Medulla oblongata (tissue), 1 donor: ENCODE results near the gene C1orf174.

Source experiments
- DNase-seq: peaks from one replicate; pipeline ENCODE4 v3.0.0-alpha.2; 2015; ENCODE audit errors: extremely low spot score

Gene C1orf174

GRCh38 chr1:3895279-3895950, 4.7 kb downstream of the C1orf174 start:
- no peak for DNase-seq

GRCh38 chr1:3894626-3895278, 5.3 kb downstream of the C1orf174 start:
- DNase-seq, result no peak

- DNase-seq, result no peak
Observed at GRCh38 chr1:3893190-3893589, 6.9 kb downstream of the C1orf174 start.

- DNase-seq, result no peak
Observed at GRCh38 chr1:3892748-3893147, 7.3 kb downstream of the C1orf174 start.

- DNase-seq, result no peak
Observed at GRCh38 chr1:3891329-3891865, 8.7 kb downstream of the C1orf174 start.

- DNase-seq, result peak; percentile 57
Observed at GRCh38 chr1:3890389-3891328, 9.4 kb downstream of the C1orf174 start.

- DNase-seq, result no peak
Observed at GRCh38 chr1:3889936-3890335, 10.1 kb downstream of the C1orf174 start.

- no peak for DNase-seq
Observed at GRCh38 chr1:3888301-3888700, 11.8 kb downstream of the C1orf174 start.

GRCh38 chr1:3886691-3887090, 13.4 kb downstream of the C1orf174 start:
- no peak for DNase-seq

- no peak for DNase-seq
Observed at GRCh38 chr1:3886106-3886670, 13.9 kb downstream of the C1orf174 start.

- DNase-seq, result no peak
Observed at GRCh38 chr1:3885611-3886010, 14.5 kb downstream of the C1orf174 start.

GRCh38 chr1:3884966-3885365, 15.1 kb downstream of the C1orf174 start:
- no peak for DNase-seq

GRCh38 chr1:3883194-3883925, 16.7 kb downstream of the C1orf174 start:
- no peak for DNase-seq

- DNase-seq, result no peak
Observed at GRCh38 chr1:3881193-3881480, 18.9 kb downstream of the C1orf174 start.

- DNase-seq, result no peak
Observed at GRCh38 chr1:3880429-3881192, 19.5 kb downstream of the C1orf174 start.

- DNase-seq, result no peak
Observed at GRCh38 chr1:3879787-3880428, 20.2 kb downstream of the C1orf174 start.

GRCh38 chr1:3879099-3879498, 21.0 kb downstream of the C1orf174 start:
- DNase-seq, result no peak

- no peak for DNase-seq
Observed at GRCh38 chr1:3876716-3877115, 23.4 kb downstream of the C1orf174 start.

- no peak for DNase-seq
Observed at GRCh38 chr1:3874736-3875135, 25.3 kb downstream of the C1orf174 start.

GRCh38 chr1:3872546-3872945, 27.5 kb downstream of the C1orf174 start:
- DNase-seq, result no peak
